Subcutaneous adipose tissue (tissue), 4 donors: ENCODE results near the gene ABHD14A. TPM values are rescaled to one million over a fixed set of nuclear protein-coding genes. Genes with fewer than 3 reads are reported as not detected.

Experiments used
- total RNA-seq, 4 donors: library from RNA; depleted of rRNA; stranded (reverse); fragments of >200 nt; gene quantifications; one replicate each; pipeline ENCODE4 v1.1.0, GENCODE V29; 2016
- TF ChIP-seq, protein P1 (sequence below): fragments of 450-650 bp; IDR thresholded peaks from one replicate; pipeline ENCODE4 v1.5.1; 2016; ENCODE audit warnings: low read depth, mild to moderate bottlenecking, control low read depth, antibody characterized with exemption, moderate library complexity

ABHD14A gene
- total RNA-seq, 4 donors from 2014 or later, result 15.3 to 37.7 (median 26.0) TPM

DNA sequence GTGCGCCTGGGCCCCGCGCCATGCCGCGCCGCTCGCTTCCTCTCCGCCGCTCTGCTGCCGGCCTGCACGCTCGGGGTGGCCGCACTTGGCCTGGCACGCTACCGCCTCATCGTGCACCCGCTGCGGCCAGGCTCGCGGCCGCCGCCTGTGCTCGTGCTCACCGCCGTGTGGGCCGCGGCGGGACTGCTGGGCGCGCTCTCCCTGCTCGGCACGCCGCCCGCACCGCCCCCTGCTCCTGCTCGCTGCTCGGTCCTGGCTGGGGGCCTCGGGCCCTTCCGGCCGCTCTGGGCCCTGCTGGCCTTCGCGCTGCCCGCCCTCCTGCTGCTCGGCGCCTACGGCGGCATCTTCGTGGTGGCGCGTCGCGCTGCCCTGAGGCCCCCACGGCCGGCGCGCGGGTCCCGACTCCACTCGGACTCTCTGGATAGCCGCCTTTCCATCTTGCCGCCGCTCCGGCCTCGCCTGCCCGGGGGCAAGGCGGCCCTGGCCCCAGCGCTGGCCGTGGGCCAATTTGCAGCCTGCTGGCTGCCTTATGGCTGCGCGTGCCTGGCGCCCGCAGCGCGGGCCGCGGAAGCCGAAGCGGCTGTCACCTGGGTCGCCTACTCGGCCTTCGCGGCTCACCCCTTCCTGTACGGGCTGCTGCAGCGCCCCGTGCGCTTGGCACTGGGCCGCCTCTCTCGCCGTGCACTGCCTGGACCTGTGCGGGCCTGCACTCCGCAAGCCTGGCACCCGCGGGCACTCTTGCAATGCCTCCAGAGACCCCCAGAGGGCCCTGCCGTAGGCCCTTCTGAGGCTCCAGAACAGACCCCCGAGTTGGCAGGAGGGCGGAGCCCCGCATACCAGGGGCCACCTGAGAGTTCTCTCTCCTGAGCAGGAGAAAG, 18.7 kb upstream of the ABHD14A start:
- TF ChIP-seq, protein P1, sequence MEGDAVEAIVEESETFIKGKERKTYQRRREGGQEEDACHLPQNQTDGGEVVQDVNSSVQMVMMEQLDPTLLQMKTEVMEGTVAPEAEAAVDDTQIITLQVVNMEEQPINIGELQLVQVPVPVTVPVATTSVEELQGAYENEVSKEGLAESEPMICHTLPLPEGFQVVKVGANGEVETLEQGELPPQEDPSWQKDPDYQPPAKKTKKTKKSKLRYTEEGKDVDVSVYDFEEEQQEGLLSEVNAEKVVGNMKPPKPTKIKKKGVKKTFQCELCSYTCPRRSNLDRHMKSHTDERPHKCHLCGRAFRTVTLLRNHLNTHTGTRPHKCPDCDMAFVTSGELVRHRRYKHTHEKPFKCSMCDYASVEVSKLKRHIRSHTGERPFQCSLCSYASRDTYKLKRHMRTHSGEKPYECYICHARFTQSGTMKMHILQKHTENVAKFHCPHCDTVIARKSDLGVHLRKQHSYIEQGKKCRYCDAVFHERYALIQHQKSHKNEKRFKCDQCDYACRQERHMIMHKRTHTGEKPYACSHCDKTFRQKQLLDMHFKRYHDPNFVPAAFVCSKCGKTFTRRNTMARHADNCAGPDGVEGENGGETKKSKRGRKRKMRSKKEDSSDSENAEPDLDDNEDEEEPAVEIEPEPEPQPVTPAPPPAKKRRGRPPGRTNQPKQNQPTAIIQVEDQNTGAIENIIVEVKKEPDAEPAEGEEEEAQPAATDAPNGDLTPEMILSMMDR, result no peak

DNA sequence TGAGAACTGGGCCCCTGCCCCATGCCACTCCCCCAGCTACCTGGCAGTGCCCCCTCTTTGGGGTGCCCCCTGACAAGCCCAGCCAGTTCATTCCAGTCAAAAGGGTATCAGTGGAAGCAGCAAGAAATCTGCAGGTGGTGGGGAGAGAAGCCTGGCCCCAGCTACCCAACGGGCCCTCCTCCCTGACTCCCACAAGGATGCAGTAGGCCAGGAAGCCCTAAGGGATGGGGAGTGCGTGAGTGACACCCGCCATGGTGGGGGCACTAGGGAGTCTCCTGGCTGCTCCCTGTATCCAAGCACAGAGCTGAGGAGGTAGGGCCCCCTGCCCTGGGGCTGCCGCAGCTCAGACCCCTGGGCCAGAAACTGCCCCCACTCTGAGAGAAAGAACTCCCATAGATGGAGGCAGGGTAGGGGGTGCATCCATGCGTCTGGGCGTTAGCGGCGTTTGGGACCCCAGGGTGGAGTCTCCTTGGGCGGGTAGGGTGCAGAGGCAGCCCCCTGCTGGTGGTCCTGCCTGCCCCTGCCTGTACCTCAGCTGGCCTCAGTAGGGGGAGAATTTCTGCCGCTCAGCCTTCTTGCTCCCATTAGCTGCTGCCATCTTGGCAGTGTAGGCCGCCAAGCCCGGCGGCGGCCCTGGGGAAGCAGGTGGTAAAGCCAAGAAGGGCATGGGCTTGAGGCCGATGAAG, 17.2 kb upstream of the ABHD14A start:
- TF ChIP-seq, protein P1, result no peak

DNA sequence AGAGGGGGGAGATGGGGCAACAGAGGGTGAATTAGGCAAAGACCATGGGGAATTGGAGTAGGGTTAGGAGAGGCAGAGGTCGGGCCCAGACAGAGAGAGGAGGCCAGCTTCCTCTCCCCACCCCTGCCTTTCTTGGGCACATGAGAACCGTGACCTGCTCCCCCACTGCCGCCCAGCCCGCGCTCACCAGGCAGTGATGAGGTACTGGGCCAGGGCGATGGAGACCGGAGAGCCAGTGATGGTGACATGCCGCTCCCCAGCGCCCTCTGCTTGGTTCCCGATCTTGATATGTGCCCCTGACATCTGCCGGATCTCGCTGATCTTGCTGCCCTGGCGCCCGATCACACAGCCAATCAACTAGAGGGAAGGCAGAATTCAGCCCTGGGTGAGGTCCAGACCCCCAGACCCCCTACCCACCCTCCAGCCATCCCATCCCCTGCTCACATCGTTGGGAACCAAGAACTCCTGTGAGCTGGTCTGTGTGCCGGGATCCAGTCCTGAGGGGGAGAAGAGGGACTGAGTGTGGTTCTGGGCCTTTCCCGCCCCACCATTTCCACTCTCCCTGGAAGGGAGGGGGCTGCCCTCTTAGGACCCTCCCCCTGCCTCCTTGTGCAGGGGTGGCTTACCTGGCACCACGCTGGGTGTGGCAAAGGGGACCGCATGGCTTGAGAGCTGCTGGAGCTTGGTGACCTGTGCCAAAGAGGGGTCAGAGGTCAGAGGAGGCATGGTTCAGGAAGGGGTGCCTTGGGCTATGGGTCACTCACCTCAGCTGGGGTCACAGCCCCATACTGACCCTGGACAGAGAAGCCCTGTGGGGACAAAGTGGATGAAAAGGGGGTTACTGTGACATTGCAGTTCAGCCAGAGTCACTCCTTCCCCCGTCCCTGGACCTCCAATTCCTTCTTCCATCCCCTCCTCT, 16.0 kb upstream of the ABHD14A start:
- TF ChIP-seq, protein P1, result no peak

DNA sequence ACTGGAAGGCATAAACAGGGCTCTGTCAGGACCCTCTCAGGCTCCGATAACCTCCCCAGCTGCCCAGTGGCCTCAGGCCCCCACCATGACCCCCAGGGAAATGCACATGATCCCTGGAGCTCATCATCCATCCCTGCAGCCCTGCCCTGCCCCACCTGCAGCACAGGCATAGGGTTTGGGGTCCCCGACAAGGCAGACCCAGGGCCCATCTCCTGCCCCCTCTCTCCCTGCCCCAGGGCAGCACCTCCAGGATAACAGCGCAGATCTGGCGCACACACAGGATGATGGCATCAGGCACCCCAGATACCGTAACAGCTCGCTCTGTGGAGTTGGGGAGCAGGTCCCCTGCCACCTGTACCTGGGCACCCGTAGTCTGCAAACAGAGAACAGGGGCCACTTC, 15.2 kb upstream of the ABHD14A start:
- TF ChIP-seq, protein P1, result no peak

DNA sequence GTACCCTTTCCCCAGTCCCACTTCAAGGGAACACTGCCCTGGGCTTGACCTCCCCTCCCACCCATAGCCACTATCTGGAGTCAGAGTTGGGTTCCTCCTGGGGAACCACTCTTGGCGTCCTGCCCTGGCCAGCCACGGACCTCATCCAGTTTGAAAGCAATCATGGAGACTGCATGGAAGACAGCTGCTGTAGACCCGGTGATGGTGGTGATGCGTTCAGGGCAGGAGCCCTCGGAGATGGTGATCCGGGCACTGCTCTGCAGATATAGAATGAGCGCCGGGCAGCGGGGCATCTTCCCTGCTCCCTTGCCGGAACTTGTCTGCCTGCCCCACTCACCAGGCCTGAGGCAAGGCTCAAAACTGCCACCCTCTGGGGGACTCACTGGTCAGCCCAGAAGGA, 14.5 kb upstream of the ABHD14A start:
- TF ChIP-seq, protein P1, result no peak

DNA sequence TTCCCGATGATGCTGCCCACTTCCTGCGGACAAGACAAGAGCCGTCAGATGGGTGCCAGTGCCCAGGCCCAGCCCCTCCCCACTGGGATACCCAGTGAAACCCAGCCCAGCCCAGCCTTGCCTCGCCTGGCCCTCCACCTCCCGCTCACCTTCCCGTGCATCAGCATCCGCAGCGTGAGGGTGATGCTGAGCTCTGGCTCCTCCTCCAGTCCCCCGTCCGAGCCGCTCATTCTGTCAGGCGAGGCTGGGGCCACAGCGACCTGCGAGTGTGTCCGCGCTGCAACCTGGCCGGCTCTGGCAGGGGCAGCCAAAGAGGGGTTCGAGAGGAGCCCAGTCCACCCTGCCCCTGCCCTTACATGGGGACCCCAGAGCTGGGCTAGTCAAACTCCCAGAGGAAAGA, 13.9 kb upstream of the ABHD14A start:
- TF ChIP-seq, protein P1, result no peak
